Measurements from ENCODE around the gene ATG4A.

ATG4A gene

DNA sequence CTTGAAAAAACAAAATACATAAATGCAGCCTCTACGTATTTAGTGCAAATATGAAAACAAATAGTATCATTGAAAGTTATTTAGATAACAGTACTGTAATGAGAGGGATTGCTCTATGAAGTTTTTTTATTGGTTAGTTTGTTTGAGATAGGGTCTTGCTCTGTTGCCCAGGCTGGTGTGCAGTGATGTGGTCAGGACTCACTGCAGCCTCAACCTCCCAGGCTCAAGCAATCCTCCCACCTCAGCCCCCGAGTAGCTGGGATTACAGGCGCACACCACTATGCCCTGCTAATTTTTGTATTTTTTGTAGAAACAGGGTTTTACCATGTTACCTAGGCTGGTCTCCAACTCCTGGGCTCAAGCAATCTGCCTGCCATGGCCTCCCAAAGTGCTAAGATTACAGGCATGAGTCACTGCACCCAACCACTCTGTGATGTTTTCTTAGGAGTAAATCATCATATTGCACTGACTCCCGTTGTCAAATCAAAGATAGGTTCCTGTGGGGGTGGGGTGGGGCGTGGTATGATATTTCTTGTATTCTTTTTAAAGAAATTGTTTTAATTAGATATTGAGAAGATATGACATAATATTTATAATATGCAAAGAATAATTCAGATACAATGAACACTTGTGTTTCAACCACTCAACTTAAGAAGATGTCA, 75.8 kb downstream of the ATG4A start:
- ATAC-seq (ENCODE audit: low read depth) (peak; percentile 81), DNase-seq (ENCODE audit: low spot score) (no peak)
- Histone ChIP-seq H3K4me3 (ENCODE audit: severe bottlenecking) (no peak overlapping the region), H3K27ac (ENCODE audit: poor library complexity, severe bottlenecking) (no peak overlapping the region), H3K36me3 (ENCODE audit: low read depth) (no peaks in the 10 kb centered on the region), H3K9me3 (ENCODE audit: severe bottlenecking) (no peaks in the 10 kb centered on the region), H3K4me1 (ENCODE audit: insufficient read depth, poor library complexity, severe bottlenecking) (no peaks in the 10 kb centered on the region), H3K27me3 (ENCODE audit: insufficient read depth, poor library complexity, severe bottlenecking) (no peaks in the 10 kb centered on the region)
- TF ChIP-seq, protein P1, sequence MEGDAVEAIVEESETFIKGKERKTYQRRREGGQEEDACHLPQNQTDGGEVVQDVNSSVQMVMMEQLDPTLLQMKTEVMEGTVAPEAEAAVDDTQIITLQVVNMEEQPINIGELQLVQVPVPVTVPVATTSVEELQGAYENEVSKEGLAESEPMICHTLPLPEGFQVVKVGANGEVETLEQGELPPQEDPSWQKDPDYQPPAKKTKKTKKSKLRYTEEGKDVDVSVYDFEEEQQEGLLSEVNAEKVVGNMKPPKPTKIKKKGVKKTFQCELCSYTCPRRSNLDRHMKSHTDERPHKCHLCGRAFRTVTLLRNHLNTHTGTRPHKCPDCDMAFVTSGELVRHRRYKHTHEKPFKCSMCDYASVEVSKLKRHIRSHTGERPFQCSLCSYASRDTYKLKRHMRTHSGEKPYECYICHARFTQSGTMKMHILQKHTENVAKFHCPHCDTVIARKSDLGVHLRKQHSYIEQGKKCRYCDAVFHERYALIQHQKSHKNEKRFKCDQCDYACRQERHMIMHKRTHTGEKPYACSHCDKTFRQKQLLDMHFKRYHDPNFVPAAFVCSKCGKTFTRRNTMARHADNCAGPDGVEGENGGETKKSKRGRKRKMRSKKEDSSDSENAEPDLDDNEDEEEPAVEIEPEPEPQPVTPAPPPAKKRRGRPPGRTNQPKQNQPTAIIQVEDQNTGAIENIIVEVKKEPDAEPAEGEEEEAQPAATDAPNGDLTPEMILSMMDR (IDR thresholded peaks at IDR 0.05; ENCODE audit: poor library complexity, severe bottlenecking) = no peak

DNA sequence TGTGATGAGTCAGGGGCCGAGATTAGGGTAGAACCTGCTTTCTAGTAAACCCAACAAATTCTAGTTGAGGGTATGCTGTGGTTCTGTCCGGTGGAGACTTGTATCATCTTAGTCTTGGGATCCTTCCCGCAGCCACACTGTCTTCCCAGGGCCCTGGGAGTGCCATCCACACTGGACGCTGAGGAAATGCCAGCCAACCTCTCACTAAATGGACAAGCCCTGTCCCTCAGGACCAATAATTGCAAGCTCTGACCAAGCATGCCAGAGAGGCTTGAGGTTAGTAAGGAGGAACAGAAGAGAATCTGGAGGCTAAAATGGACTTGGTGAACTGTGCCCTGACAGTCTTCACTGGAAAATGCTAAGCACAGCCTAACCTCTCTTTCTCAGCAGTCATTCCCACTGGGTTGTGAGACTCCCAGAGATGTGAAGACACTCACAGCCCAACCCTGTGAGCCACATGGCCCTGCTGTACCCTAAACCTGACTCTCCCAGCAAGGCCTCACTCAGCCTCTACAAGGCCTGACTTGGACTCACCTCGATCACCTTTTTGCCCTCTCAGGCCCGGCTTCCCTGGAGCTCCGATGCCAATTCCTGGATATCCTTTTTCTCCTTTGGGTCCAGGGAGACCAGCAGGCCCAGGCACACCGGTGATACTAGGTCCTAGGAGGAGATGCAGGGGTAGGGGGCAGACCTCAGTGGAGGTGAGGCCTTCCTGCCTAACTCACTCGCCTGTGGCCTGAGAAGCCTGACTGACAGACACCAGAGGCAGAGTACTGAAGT, 77.6 kb downstream of the ATG4A start:
- Histone ChIP-seq H3K27me3 (ENCODE audit: insufficient read depth, poor library complexity, severe bottlenecking) (no peaks in the 10 kb centered on the region), H3K36me3 (ENCODE audit: low read depth) (no peaks in the 10 kb centered on the region), H3K4me3 (ENCODE audit: severe bottlenecking) (no peak overlapping the region), H3K4me1 (ENCODE audit: insufficient read depth, poor library complexity, severe bottlenecking) (no peaks in the 10 kb centered on the region), H3K27ac (ENCODE audit: poor library complexity, severe bottlenecking) (no peak overlapping the region), H3K9me3 (ENCODE audit: severe bottlenecking) (no peaks in the 10 kb centered on the region)
- DNase-seq (ENCODE audit: low spot score) (no peak), ATAC-seq (ENCODE audit: low read depth) (no peak)
- TF ChIP-seq, protein P1 (IDR thresholded peaks at IDR 0.05; ENCODE audit: poor library complexity, severe bottlenecking) = no peak

DNA sequence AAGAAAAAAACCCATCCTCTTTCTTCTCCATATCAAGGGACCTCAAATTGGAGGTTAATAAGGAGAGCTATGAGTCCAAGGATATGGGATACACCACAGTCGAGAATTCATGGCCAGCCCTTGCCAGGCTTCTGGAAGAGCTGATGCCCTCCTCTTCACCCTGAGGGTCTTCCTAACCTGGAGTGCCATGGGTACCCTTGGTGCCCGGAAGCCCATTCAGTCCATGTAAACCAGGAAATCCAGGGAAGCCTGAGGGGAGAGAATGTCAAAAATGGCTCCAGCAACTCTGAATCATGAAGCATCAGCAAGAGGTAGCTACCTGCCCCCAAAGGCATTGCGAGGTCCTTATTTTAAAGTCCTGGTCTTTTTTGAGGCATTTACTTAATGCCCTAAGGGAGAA, 78.2 kb downstream of the ATG4A start:
- DNase-seq (ENCODE audit: low spot score) = no peak
- no peaks in the 10 kb centered on the region for H3K36me3 ChIP-seq (ENCODE audit: low read depth)
- no peak for ATAC-seq (ENCODE audit: low read depth)
- H3K4me1 ChIP-seq (ENCODE audit: insufficient read depth, poor library complexity, severe bottlenecking) = no peaks in the 10 kb centered on the region
- H3K9me3 ChIP-seq (ENCODE audit: severe bottlenecking) = no peaks in the 10 kb centered on the region
- H3K27me3 ChIP-seq (ENCODE audit: insufficient read depth, poor library complexity, severe bottlenecking) = no peaks in the 10 kb centered on the region
- TF ChIP-seq, protein P1 (IDR thresholded peaks at IDR 0.05; ENCODE audit: poor library complexity, severe bottlenecking) = no peak
- no peak overlapping the region for H3K4me3 ChIP-seq (ENCODE audit: severe bottlenecking)
- no peak overlapping the region for H3K27ac ChIP-seq (ENCODE audit: poor library complexity, severe bottlenecking)

DNA sequence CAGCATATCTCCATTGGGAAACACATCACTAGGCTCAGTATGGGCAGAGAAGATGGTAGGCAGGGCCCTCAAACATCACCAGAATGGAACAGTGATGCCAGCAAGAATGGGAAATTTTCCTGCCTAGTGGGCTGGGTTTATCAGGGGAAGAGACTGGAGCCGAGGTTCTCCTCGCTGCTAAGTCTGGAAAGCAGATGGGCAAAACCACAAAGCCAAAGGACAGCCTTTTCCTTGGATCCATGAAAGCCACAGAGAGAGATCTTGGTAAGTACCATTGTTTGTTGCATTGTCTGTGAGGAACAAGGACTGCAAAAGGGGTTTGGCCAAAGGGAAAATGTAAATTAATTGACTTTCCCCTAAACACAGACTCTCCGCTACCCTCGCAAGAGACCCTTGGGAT, 80.1 kb downstream of the ATG4A start:
- Histone ChIP-seq H3K27me3 (ENCODE audit: insufficient read depth, poor library complexity, severe bottlenecking) (no peaks in the 10 kb centered on the region), H3K36me3 (ENCODE audit: low read depth) (no peaks in the 10 kb centered on the region), H3K27ac (ENCODE audit: poor library complexity, severe bottlenecking) (no peak overlapping the region), H3K4me3 (ENCODE audit: severe bottlenecking) (no peak overlapping the region), H3K9me3 (ENCODE audit: severe bottlenecking) (no peaks in the 10 kb centered on the region), H3K4me1 (ENCODE audit: insufficient read depth, poor library complexity, severe bottlenecking) (no peaks in the 10 kb centered on the region)
- ATAC-seq (ENCODE audit: low read depth) = no peak
- TF ChIP-seq, protein P1 (IDR thresholded peaks at IDR 0.05; ENCODE audit: poor library complexity, severe bottlenecking) = no peak
- no peak for DNase-seq (ENCODE audit: low spot score)

DNA sequence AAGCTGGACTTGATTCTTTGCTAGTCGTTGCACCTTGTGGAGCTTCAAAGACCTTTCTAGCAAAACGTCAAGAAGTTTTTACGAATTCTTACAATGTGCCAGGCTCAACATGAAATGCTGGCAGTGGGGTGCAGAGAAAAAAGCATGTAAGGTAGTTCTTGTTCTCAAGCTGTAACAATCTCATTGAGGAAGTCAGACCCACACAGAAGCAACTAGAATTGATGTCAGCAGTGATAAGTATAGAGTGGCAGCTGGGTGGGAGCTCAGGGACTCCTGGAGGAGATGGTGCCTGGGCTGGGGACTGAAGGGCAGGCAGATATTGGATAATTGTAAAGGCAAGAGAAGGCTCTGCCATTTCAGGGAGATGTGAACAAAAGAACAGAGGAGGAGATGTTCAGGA, 82.3 kb downstream of the ATG4A start:
- TF ChIP-seq, protein P1 (IDR thresholded peaks at IDR 0.05; ENCODE audit: poor library complexity, severe bottlenecking) = no peak
- no peak for ATAC-seq (ENCODE audit: low read depth)
- Histone ChIP-seq H3K4me3 (ENCODE audit: severe bottlenecking) (no peak overlapping the region), H3K27me3 (ENCODE audit: insufficient read depth, poor library complexity, severe bottlenecking) (no peaks in the 10 kb centered on the region), H3K9me3 (ENCODE audit: severe bottlenecking) (no peaks in the 10 kb centered on the region), H3K36me3 (ENCODE audit: low read depth) (no peaks in the 10 kb centered on the region), H3K27ac (ENCODE audit: poor library complexity, severe bottlenecking) (no peak overlapping the region), H3K4me1 (ENCODE audit: insufficient read depth, poor library complexity, severe bottlenecking) (no peaks in the 10 kb centered on the region)
- no peak for DNase-seq (ENCODE audit: low spot score)

Data from RWPE2 (cell line).